ENCODE data around the gene ZNF429. TPM values are rescaled to one million over a fixed set of nuclear protein-coding genes. Genes with fewer than 3 reads are reported as not detected.
"Not testable (repeated sequence)": the region's sequence is repeated elsewhere in the genome, so short reads cannot be mapped to it uniquely, and the experiment has no call there.

Gene ZNF429
- total and polyA plus RNA-seq, 8 donors: 2.7 to 28.6 (median 6.6) TPM

DNA sequence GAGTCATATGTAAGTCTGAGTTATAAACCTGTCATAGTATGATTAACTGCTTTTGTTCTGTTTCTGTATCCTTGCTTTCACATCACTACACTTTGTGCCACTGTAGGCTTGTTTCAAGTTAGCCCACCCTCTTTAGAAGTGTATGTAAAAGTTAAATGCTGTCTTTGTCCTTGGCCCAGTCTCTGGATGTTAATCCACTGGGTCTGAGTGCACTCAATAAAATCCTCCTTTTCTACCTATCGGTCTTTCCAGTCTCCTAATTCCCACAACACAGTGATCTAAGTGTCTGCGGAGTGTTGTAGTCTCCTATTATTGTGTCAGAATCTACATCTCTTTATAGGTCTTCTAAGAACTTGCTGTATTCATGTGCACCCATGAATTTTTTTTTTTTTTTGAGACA, 14.1 kb downstream of the ZNF429 start:
- TF ChIP-seq EP300 (IDR thresholded peaks at IDR 0.05) (no peak), POLR2A (IDR thresholded peaks at IDR 0.05) (no peak), POLR2AphosphoS5 (IDR thresholded peaks at IDR 0.05) (no peak)
- TF ChIP-seq, protein P1, sequence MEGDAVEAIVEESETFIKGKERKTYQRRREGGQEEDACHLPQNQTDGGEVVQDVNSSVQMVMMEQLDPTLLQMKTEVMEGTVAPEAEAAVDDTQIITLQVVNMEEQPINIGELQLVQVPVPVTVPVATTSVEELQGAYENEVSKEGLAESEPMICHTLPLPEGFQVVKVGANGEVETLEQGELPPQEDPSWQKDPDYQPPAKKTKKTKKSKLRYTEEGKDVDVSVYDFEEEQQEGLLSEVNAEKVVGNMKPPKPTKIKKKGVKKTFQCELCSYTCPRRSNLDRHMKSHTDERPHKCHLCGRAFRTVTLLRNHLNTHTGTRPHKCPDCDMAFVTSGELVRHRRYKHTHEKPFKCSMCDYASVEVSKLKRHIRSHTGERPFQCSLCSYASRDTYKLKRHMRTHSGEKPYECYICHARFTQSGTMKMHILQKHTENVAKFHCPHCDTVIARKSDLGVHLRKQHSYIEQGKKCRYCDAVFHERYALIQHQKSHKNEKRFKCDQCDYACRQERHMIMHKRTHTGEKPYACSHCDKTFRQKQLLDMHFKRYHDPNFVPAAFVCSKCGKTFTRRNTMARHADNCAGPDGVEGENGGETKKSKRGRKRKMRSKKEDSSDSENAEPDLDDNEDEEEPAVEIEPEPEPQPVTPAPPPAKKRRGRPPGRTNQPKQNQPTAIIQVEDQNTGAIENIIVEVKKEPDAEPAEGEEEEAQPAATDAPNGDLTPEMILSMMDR (IDR thresholded peaks at IDR 0.05): no peak
- H3K4me1 ChIP-seq: no peaks in the 10 kb centered on the region
- no peak overlapping the region for H3K27ac ChIP-seq
- peaks cover 17 to 100% (median 48%) of the 10 kb centered on the region in 4 donors for H3K9me3 ChIP-seq
- H3K27me3 ChIP-seq: no peaks in the 10 kb centered on the region
- WGBS, 5 donors: 93 to 100% (median 97%) methylated on average over 2 of the region's 2 CpGs
- peaks cover 32 to 61% (median 56%) of the 10 kb centered on the region in 4 donors for H3K36me3 ChIP-seq
- intact Hi-C loops (cut with DNase I; ENCODE audit: low total_unique reads): no loop called here
- no peak for DNase-seq
- H3K4me3 ChIP-seq: no peak overlapping the region

DNA sequence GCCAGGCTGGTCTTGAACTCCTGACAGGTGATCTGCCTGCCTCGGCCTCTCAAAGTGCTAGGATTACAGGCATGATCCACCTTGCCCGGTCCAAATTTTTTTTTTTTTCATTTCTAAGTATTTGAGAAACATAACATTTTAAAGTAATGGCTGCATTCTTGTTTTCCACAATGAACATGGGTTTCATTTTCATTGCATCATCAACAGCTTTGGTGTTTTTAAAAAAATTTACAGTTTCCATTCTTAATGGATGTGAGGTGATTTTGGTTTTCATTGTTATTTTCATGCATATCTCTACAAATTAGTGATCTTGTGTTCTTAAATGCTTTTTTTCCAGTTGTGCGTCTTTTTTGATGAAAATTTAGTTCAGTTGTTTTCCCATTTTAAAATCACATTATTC, 27.5 kb downstream of the ZNF429 start:
- Histone ChIP-seq H3K4me1 (no peaks in the 10 kb centered on the region), H3K4me3 (no peak overlapping the region), H3K9me3 (peaks cover 24 to 88% (median 52%) of the 10 kb centered on the region in 4 donors), H3K36me3 (peaks cover 26 to 93% (median 82%) of the 10 kb centered on the region in 4 donors), H3K27ac (no peak overlapping the region), H3K27me3 (no peaks in the 10 kb centered on the region)
- WGBS, 5 donors: 95 to 100% (median 98%) methylated on average over 3 of the region's 3 CpGs
- DNase-seq: no peak
- TF ChIP-seq POLR2AphosphoS5 (IDR thresholded peaks at IDR 0.05): no peak
- TF ChIP-seq EP300 (IDR thresholded peaks at IDR 0.05): no peak
- no peak for TF ChIP-seq POLR2A (IDR thresholded peaks at IDR 0.05)
- TF ChIP-seq, protein P1 (IDR thresholded peaks at IDR 0.05): no peak
- intact Hi-C loops (cut with DNase I; ENCODE audit: low total_unique reads): no loop called here

DNA sequence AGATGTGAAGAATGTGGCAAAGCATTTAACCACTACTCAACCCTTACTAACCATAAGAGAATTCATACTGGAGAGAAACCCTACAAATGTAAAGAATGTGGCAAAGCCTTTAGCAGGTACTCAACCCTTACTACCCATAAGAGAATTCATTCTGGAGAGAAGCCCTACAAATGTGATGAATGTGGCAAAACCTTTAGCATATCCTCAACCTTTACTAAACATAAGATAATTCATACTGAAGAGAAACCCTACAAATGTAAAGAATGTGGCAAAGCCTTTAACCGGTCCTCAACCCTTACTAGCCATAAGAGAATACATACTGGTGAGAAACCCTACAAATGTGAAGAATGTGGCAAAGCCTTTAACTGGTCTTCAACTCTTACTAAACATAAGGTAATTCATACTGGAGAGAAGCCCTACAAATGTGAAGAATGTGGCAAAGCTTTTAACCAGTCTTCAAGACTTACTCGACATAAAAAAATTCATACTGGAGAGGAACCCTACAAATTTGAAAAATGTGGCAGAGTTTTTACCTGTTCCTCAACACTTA, 31.4 kb downstream of the ZNF429 start:
- WGBS, 5 donors: 98 to 100% (median 99%) methylated on average over 2 of the region's 2 CpGs
- H3K27me3 ChIP-seq; intact Hi-C loops (cut with DNase I; ENCODE audit: low total_unique reads); DNase-seq; H3K27ac ChIP-seq; H3K4me3 ChIP-seq; H3K4me1 ChIP-seq: not testable (repeated sequence)
- H3K9me3 ChIP-seq: peaks cover 30 to 96% (median 62%) of the 10 kb centered on the region in 4 donors
- H3K36me3 ChIP-seq: peaks cover 23 to 65% (median 61%) of the 10 kb centered on the region in 4 donors

DNA sequence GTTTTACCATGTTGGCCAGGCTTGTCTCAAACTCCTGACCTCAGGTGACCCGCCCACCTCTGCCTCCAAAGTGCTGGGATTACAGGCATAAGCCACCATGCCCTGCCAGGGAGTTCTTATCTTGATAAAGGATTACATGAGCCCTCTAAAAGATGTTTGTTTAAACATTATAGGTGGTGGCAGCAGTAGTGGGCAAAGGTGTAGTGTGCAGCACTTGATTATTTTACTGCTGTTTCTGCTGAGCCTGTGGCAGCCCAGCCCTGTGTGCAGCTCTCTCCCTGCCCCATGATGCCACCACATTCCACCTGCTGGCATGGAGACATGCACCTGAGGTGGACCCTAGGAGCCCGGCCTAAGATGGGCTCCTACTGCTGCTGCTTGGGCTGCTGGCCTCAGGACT, 54.0 kb downstream of the ZNF429 start:
- H3K4me3 ChIP-seq: no peak overlapping the region
- no peak for DNase-seq
- 81 to 95% (median 83%) methylated on average over 2 of the region's 2 CpGs for WGBS, 5 donors
- intact Hi-C loops (cut with DNase I; ENCODE audit: low total_unique reads): no loop called here
- no peak for TF ChIP-seq POLR2AphosphoS5 (IDR thresholded peaks at IDR 0.05)
- TF ChIP-seq, protein P1 (IDR thresholded peaks at IDR 0.05): no peak
- TF ChIP-seq POLR2A (IDR thresholded peaks at IDR 0.05): no peak
- TF ChIP-seq EP300 (IDR thresholded peaks at IDR 0.05): no peak
- H3K27ac ChIP-seq: no peak overlapping the region
- H3K27me3 ChIP-seq: no peaks in the 10 kb centered on the region
- H3K36me3 ChIP-seq: peaks cover 0 to 89% (median 7%) of the 10 kb centered on the region in 4 donors
- peaks cover 18 to 83% (median 39%) of the 10 kb centered on the region in 4 donors for H3K9me3 ChIP-seq
- no peaks in the 10 kb centered on the region for H3K4me1 ChIP-seq

DNA sequence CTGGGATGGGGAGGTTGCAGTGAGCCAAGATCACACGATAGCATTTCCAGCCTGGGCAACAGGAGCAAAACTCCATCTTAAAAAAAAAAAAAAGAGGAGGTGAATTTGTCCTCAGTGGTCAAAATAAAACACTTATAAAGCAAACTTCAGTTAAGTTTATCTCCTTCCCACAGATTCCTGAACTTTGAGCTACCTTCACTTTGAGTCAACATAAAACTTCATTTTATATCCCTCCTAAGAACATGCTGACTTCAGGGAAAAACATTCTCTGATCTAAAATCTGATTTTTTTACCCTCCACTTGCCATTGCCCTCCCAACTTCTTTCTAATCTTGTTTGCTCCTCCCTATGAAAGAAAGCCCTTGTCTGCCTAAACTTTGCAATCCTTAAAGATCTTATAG, 59.0 kb downstream of the ZNF429 start:
- no peak for TF ChIP-seq EP300 (IDR thresholded peaks at IDR 0.05)
- 63 to 84% (median 66%) methylated on average over 1 of the region's 1 CpG for WGBS, 5 donors
- intact Hi-C loops (cut with DNase I; ENCODE audit: low total_unique reads): no loop called here
- Histone ChIP-seq H3K4me3 (no peak overlapping the region), H3K27me3 (no peaks in the 10 kb centered on the region), H3K9me3 (peaks cover 4 to 76% (median 15%) of the 10 kb centered on the region in 4 donors), H3K4me1 (peaks cover 0 to 19% (median 0%) of the 10 kb centered on the region in 4 donors), H3K27ac (no peak overlapping the region), H3K36me3 (peaks cover 0 to 43% (median 0%) of the 10 kb centered on the region in 4 donors)
- DNase-seq: no peak
